ENCODE data around the gene SUGP2. TPM values are rescaled to one million over a fixed set of nuclear protein-coding genes. Genes with fewer than 3 reads are reported as not detected.

Gene SUGP2
- total and polyA plus RNA-seq, 2 of the 13 experiments (the other 11 are each of a cell fraction or from before 2014, with no cell fraction given): 40.6 to 57.7 TPM

GRCh38 chr19:19033426-19034203 lies at the start of gene SUGP2, which contains the start of gene ARMC6 (continued):
- no peak for TF ChIP-seq JUND (CRISPR knock-in tag; IDR thresholded peaks at IDR 0.05)
- TF ChIP-seq SCMH1 (CRISPR knock-in tag; IDR thresholded peaks at IDR 0.05; ENCODE audit: borderline replicate concordance): no peak
- TF ChIP-seq ARNT (IDR thresholded peaks at IDR 0.05): no peak
- peak; percentile 72; the same call in 1 of the 2 replicates for TF ChIP-seq ERF (CRISPR knock-in tag; IDR thresholded peaks at IDR 0.05)
- TF ChIP-seq ZNF580 (CRISPR knock-in tag; IDR thresholded peaks at IDR 0.05; ENCODE audit: borderline replicate concordance, low read depth): peak; percentile 96; the same call in 1 of the 2 replicates
- TF ChIP-seq FLYWCH1 (CRISPR knock-in tag; IDR thresholded peaks at IDR 0.05): peak; percentile 78; the same call in 1 of the 2 replicates
- TF ChIP-seq ZUFSP (CRISPR knock-in tag; IDR thresholded peaks at IDR 0.05; ENCODE audit: borderline replicate concordance): no peak
- peak; percentile 95 for TF ChIP-seq KLF11 (CRISPR knock-in tag; IDR thresholded peaks at IDR 0.05)
- TF ChIP-seq NR1H2 (CRISPR knock-in tag; IDR thresholded peaks at IDR 0.05; ENCODE audit: borderline replicate concordance, low read depth): no peak
- TF ChIP-seq REXO4 (CRISPR knock-in tag; IDR thresholded peaks at IDR 0.05; ENCODE audit: borderline replicate concordance): 0 out of 2 replicates have a peak, but pooled peaks have one; percentile 37
- TF ChIP-seq HCFC1 (IDR thresholded peaks at IDR 0.05; ENCODE audit: low read depth, low read length): peak; percentile 20; the same call in 1 of the 2 replicates
- no peak for TF ChIP-seq U2AF1 (optimal IDR thresholded peaks at IDR 0.05; ENCODE audit: low read depth, low read length)
- no peak; the same call in 1 of the 2 replicates for TF ChIP-seq ZBTB7A (CRISPR knock-in tag; IDR thresholded peaks at IDR 0.05)
- no peak for TF ChIP-seq GMEB2 (CRISPR knock-in tag; IDR thresholded peaks at IDR 0.05; ENCODE audit: low read depth)
- TF ChIP-seq ZNF552 (CRISPR knock-in tag; IDR thresholded peaks at IDR 0.05; ENCODE audit: borderline replicate concordance): peak; percentile 90; the same call in 1 of the 2 replicates
- peak; percentile 53; the same call in 1 of the 2 replicates for TF ChIP-seq ARNTL (CRISPR knock-in tag; IDR thresholded peaks at IDR 0.05)
- no peak for TF ChIP-seq RELA (CRISPR knock-in tag; IDR thresholded peaks at IDR 0.05)
- peak; percentile 17; the same call in 1 of the 2 replicates for TF ChIP-seq ZNF263 (CRISPR knock-in tag; IDR thresholded peaks at IDR 0.05)
- peak; percentile 91 for TF ChIP-seq ZNF124 (CRISPR knock-in tag; IDR thresholded peaks at IDR 0.05)
- TF ChIP-seq ZNF589 (CRISPR knock-in tag; conservative IDR thresholded peaks at IDR 0.05): peak; percentile 88; the same call in 1 of the 2 replicates
- peak; percentile 79; the same call in 1 of the 2 replicates for TF ChIP-seq ZBTB38 (CRISPR knock-in tag; IDR thresholded peaks at IDR 0.05)
- no peak; the same call in 1 of the 2 replicates for TF ChIP-seq HOXD1 (CRISPR knock-in tag; IDR thresholded peaks at IDR 0.05)
- TF ChIP-seq ZMYM2 (CRISPR knock-in tag; IDR thresholded peaks at IDR 0.05): peak; percentile 46; the same call in 1 of the 2 replicates
- 0 out of 2 replicates have a peak, but pooled peaks have one; percentile 64 for TF ChIP-seq ZNF367 (CRISPR knock-in tag; IDR thresholded peaks at IDR 0.05; ENCODE audit: borderline replicate concordance)
- peak; percentile 79 for TF ChIP-seq ZNF746 (CRISPR knock-in tag; IDR thresholded peaks at IDR 0.05)
- no peak for TF ChIP-seq ZNF180 (CRISPR knock-in tag; IDR thresholded peaks at IDR 0.05; ENCODE audit: borderline replicate concordance, low read depth)
